ENCODE results near the gene MAD1L1. TPM values are rescaled to one million over a fixed set of nuclear protein-coding genes. Genes with fewer than 3 reads are reported as not detected.

Gene MAD1L1
- total and polyA plus RNA-seq, 11 donors, result 11.1 to 29.7 (median 20.9) TPM

GRCh38 chr7:1934017-1934416, 298.7 kb downstream of the MAD1L1 start:
- ATAC-seq, result no peak
- Histone ChIP-seq H3K4me3 (no peak overlapping the region), H3K36me3 (peaks cover 0 to 19% (median 0%) of the 10 kb centered on the region in 9 donors), H3K4me1 (peaks cover 0 to 8% (median 0%) of the 10 kb centered on the region in 12 donors), H3K9me3 (no peaks in the 10 kb centered on the region), H3K27me3 (no peaks in the 10 kb centered on the region), H3K27ac (no peak overlapping the region)
- 90 to 98% (median 95%) methylated on average over 20 of the region's 20 CpGs for WGBS, 4 donors
- intact Hi-C loops (cut with DNase I), result no loop called here
- DNase-seq, result no peak
- TF ChIP-seq CTCF (IDR thresholded peaks at IDR 0.05) (no peak), POLR2A (IDR thresholded peaks at IDR 0.05) (no peak)

- peaks cover 0 to 2% (median 0%) of the 10 kb centered on the region in 12 donors for H3K4me1 ChIP-seq
- no peaks in the 10 kb centered on the region for H3K9me3 ChIP-seq
- peaks cover 0 to 19% (median 0%) of the 10 kb centered on the region in 9 donors for H3K36me3 ChIP-seq
- intact Hi-C loops (cut with DNase I), result no loop called here
- 71 to 81% (median 77%) methylated on average over 15 to 27 of the region's 27 CpGs for WGBS, 4 donors
- H3K27ac ChIP-seq, result no peak overlapping the region
- ATAC-seq (peak in 1 of 4 donors; percentile 20), DNase-seq (no peak)
- TF ChIP-seq POLR2A (IDR thresholded peaks at IDR 0.05) (no peak), CTCF (IDR thresholded peaks at IDR 0.05) (no peak)
- no peak overlapping the region for H3K4me3 ChIP-seq
- no peaks in the 10 kb centered on the region for H3K27me3 ChIP-seq
These were observed 299.5 kb downstream of the MAD1L1 start for GRCh38 chr7:1933066-1933750.

GRCh38 chr7:1931951-1932270, 300.8 kb downstream of the MAD1L1 start:
- no peaks in the 10 kb centered on the region for H3K9me3 ChIP-seq
- peaks cover 0 to 19% (median 0%) of the 10 kb centered on the region in 9 donors for H3K36me3 ChIP-seq
- no peak for ATAC-seq
- WGBS, 4 donors, result 93 to 97% (median 95%) methylated on average over 9 of the region's 9 CpGs
- intact Hi-C loops (cut with DNase I), result no loop called here
- H3K27me3 ChIP-seq, result no peaks in the 10 kb centered on the region
- peaks cover 0 to under 1% (median 0%) of the 10 kb centered on the region in 12 donors for H3K4me1 ChIP-seq
- TF ChIP-seq POLR2A (IDR thresholded peaks at IDR 0.05) (no peak), CTCF (IDR thresholded peaks at IDR 0.05) (no peak)
- H3K4me3 ChIP-seq, result no peak overlapping the region
- DNase-seq, result no peak
- no peak overlapping the region for H3K27ac ChIP-seq

- Histone ChIP-seq H3K4me3 (no peak overlapping the region), H3K9me3 (no peaks in the 10 kb centered on the region), H3K27me3 (no peaks in the 10 kb centered on the region), H3K36me3 (peaks cover 0 to 16% (median 0%) of the 10 kb centered on the region in 9 donors), H3K27ac (no peak overlapping the region), H3K4me1 (peaks cover 0 to 6% (median 0%) of the 10 kb centered on the region in 12 donors)
- ATAC-seq, result peak in 1 of 4 donors; percentile 11
- DNase-seq, result no peak
- no peak for TF ChIP-seq CTCF (IDR thresholded peaks at IDR 0.05)
- no peak for TF ChIP-seq POLR2A (IDR thresholded peaks at IDR 0.05)
- intact Hi-C loops (cut with DNase I), result no loop called here
- WGBS, 4 donors, result 72 to 84% (median 81%) methylated on average over 17 to 22 of the region's 22 CpGs
These were observed 301.3 kb downstream of the MAD1L1 start for GRCh38 chr7:1931256-1931950.
